ENCODE data around the gene PIM1.
"Not testable (repeated sequence)": the region's sequence is repeated elsewhere in the genome, so short reads cannot be mapped to it uniquely, and the experiment has no call there.

Gene PIM1

GRCh38 chr6:37171970-37172812 lies 2.2 kb downstream of the PIM1 start:
- DNase-seq: peak; percentile 92

- DNase-seq: no peak
Measured at GRCh38 chr6:37172912-37173492, 3.0 kb downstream of the PIM1 start.

GRCh38 chr6:37173493-37174195 lies 3.7 kb downstream of the PIM1 start:
- no peak for DNase-seq

GRCh38 chr6:37174196-37174514 lies 4.2 kb downstream of the PIM1 start:
- no peak for DNase-seq

GRCh38 chr6:37174515-37175331 lies 4.8 kb downstream of the PIM1 start:
- DNase-seq: no peak

- no peak for DNase-seq
Measured at GRCh38 chr6:37175332-37176267, 5.6 kb downstream of the PIM1 start.

- no peak for DNase-seq
Measured at GRCh38 chr6:37176268-37177076, 6.5 kb downstream of the PIM1 start.

- DNase-seq: no peak
Measured at GRCh38 chr6:37177077-37177934, 7.4 kb downstream of the PIM1 start.

GRCh38 chr6:37177935-37178517 lies 8.1 kb downstream of the PIM1 start:
- DNase-seq: no peak

GRCh38 chr6:37180075-37180474 lies 10.1 kb downstream of the PIM1 start:
- DNase-seq: no peak

GRCh38 chr6:37180610-37181009 lies 10.7 kb downstream of the PIM1 start:
- not testable (repeated sequence) for DNase-seq

- DNase-seq: no peak
Measured at GRCh38 chr6:37182736-37183590, 13.0 kb downstream of the PIM1 start.

- not testable (repeated sequence) for DNase-seq
Measured at GRCh38 chr6:37185949-37186720, 16.2 kb downstream of the PIM1 start.

GRCh38 chr6:37187321-37188022 lies 17.5 kb downstream of the PIM1 start:
- no peak for DNase-seq

- no peak for DNase-seq
Measured at GRCh38 chr6:37188962-37189510, 19.1 kb downstream of the PIM1 start.

- DNase-seq: no peak
Measured at GRCh38 chr6:37190159-37190535, 20.2 kb downstream of the PIM1 start.

GRCh38 chr6:37192666-37193065 lies 22.7 kb downstream of the PIM1 start:
- DNase-seq: no peak

Measured in right hindlimb (tissue), 1 donor.